22Rv1 (cell line): ENCODE results near the gene WDR13.

Experiments used
- ZFX ChIP-seq: fragments of 450-650 bp; IDR thresholded peaks from 2 replicates; pipeline ENCODE4 v1.6.1; 2017; ENCODE audit warnings: antibody characterized with exemption, borderline replicate concordance
- TF ChIP-seq, protein P1 (sequence below): fragments of 450-650 bp; IDR thresholded peaks from 2 replicates; pipeline ENCODE4 v1.5.1; 2017; ENCODE audit warnings: mild to moderate bottlenecking

DNA sequence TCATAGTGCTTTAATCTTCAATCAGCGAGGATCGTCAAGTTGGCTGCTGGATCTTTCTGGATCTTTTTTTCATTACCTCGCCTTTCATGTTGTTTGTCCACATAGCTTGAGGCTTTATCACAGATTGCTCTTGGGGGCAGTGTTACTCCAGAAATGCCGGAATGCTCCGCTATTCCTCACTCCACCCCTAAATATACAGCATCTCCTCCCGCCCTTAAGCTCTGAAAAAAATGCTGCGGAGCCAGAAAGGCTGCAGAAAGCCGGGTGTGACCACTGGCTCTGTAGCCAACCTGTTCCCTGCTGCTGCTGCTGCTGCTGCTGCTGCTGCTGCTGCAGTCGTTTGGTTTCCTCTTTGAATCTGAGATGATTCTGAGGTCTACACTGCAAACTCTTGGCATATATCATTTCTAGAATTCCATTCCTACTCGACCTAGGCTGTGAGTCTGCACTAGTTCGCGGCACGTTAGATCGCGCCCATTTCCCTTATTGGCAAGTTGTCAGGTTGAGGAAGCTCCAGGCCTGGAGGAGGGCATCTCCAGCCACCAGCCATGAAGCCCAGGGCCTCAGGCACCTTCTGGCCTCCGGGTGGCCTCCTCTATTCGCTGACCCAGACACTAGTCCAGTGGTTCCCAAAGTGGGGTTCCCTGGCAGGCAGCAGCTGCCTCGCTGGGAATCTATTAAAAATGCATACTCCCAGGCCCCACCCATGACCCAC, 34.2 kb downstream of the WDR13 start:
- TF ChIP-seq, protein P1, sequence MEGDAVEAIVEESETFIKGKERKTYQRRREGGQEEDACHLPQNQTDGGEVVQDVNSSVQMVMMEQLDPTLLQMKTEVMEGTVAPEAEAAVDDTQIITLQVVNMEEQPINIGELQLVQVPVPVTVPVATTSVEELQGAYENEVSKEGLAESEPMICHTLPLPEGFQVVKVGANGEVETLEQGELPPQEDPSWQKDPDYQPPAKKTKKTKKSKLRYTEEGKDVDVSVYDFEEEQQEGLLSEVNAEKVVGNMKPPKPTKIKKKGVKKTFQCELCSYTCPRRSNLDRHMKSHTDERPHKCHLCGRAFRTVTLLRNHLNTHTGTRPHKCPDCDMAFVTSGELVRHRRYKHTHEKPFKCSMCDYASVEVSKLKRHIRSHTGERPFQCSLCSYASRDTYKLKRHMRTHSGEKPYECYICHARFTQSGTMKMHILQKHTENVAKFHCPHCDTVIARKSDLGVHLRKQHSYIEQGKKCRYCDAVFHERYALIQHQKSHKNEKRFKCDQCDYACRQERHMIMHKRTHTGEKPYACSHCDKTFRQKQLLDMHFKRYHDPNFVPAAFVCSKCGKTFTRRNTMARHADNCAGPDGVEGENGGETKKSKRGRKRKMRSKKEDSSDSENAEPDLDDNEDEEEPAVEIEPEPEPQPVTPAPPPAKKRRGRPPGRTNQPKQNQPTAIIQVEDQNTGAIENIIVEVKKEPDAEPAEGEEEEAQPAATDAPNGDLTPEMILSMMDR: no peak
- TF ChIP-seq ZFX: no peak
